Parathyroid adenoma (tissue), 2 donors: Measurements from ENCODE around the gene TVP23C.
"Not testable (repeated sequence)": the region's sequence is repeated elsewhere in the genome, so short reads cannot be mapped to it uniquely, and the experiment has no call there.

Source experiments
- H2AFZ ChIP-seq: fragments of 300-600 bp; sonication (generic); one replicate; pipeline ENCODE4 v1.7.0; 2017; ENCODE audit warnings: antibody characterized with exemption, mild to moderate bottlenecking
- H3K27ac ChIP-seq: fragments of 300-600 bp; sonication (generic); one replicate; pipeline ENCODE4 v1.7.0; 2017
- H3K27me3 ChIP-seq: fragments of 300-600 bp; sonication (generic); one replicate; pipeline ENCODE4 v1.7.0; 2017; ENCODE audit warnings: low read length; ENCODE audit not compliant: control insufficient read depth, insufficient read depth
- H3K36me3 ChIP-seq: fragments of 300-600 bp; sonication (generic); one replicate; pipeline ENCODE4 v1.7.0; 2017; ENCODE audit warnings: low read length; ENCODE audit not compliant: control insufficient read depth, insufficient read depth
- H3K4me1 ChIP-seq: fragments of 300-600 bp; sonication (generic); one replicate; pipeline ENCODE4 v1.7.0; 2017; ENCODE audit warnings: control low read depth
- H3K4me2 ChIP-seq: fragments of 300-600 bp; sonication (generic); one replicate; pipeline ENCODE4 v1.7.0; 2017; ENCODE audit warnings: low read length
- H3K4me3 ChIP-seq: fragments of 300-600 bp; sonication (generic); one replicate; pipeline ENCODE4 v1.7.0; 2017; ENCODE audit warnings: low read depth, low read length
- H3K79me2 ChIP-seq: fragments of 300-600 bp; sonication (generic); one replicate; pipeline ENCODE4 v1.7.0; 2017; ENCODE audit warnings: control low read depth
- H3K9ac ChIP-seq: fragments of 300-600 bp; sonication (generic); one replicate; pipeline ENCODE4 v1.7.0; 2017; ENCODE audit warnings: mild to moderate bottlenecking
- H3K9me3 ChIP-seq: fragments of 300-600 bp; sonication (generic); one replicate; pipeline ENCODE4 v1.7.0; 2017; ENCODE audit warnings: low read length; ENCODE audit not compliant: control insufficient read depth
- CTCF ChIP-seq: fragments of 300-600 bp; sonication (generic); IDR thresholded peaks from one replicate; pipeline ENCODE4 v1.7.0; 2017; ENCODE audit warnings: antibody characterized with exemption, mild to moderate bottlenecking
- donor health status: primary hyperparathyroidism.

TVP23C gene

GRCh38 chr17:15508466-15508865 is 54.8 kb downstream of the TVP23C start:
- no peak overlapping the region for H3K4me3 ChIP-seq
- TF ChIP-seq CTCF, result no peak
- no peaks in the 10 kb centered on the region for H3K4me1 ChIP-seq
- H3K9ac ChIP-seq, result no peak overlapping the region
- H3K27me3 ChIP-seq, result no peaks in the 10 kb centered on the region
- H3K4me2 ChIP-seq, result no peak overlapping the region
- H3K9me3 ChIP-seq, result no peaks in the 10 kb centered on the region
- H2AFZ ChIP-seq, result no peak overlapping the region
- H3K36me3 ChIP-seq, result no peaks in the 10 kb centered on the region
- H3K27ac ChIP-seq, result no peak overlapping the region
- no peaks in the 10 kb centered on the region for H3K79me2 ChIP-seq

DNA sequence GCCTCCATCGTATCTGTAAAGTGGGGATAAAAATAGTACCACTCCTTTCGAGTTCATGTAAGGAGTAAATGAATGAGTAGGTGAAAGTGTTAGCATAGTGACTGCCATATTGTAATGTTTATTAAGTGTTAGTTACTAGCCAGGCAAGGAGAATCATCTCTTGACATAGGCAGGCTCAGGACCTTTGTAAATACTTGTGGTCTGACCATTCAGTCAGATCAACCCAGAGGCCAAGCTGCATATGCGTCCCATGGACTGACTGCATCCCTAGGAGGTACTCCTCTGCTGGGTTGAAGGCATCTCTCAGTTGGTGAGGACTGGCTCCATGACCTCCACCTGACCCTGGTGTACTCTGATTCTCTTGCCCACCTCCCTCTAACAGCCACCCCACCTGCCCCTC is 55.4 kb downstream of the TVP23C start:
- Histone ChIP-seq H3K36me3 (no peaks in the 10 kb centered on the region), H3K27me3 (no peaks in the 10 kb centered on the region), H3K9ac (no peak overlapping the region), H3K4me3 (no peak overlapping the region), H3K79me2 (no peaks in the 10 kb centered on the region), H3K9me3 (no peaks in the 10 kb centered on the region), H3K27ac (no peak overlapping the region), H2AFZ (no peak overlapping the region), H3K4me2 (no peak overlapping the region), H3K4me1 (no peaks in the 10 kb centered on the region)
- TF ChIP-seq CTCF, result no peak

- H3K4me1 ChIP-seq, result no peaks in the 10 kb centered on the region
- H3K79me2 ChIP-seq, result no peaks in the 10 kb centered on the region
- no peak for TF ChIP-seq CTCF
- no peak overlapping the region for H3K9ac ChIP-seq
- H3K9me3 ChIP-seq, result no peaks in the 10 kb centered on the region
- no peak overlapping the region for H2AFZ ChIP-seq
- no peak overlapping the region for H3K4me2 ChIP-seq
- H3K4me3 ChIP-seq, result no peak overlapping the region
- no peaks in the 10 kb centered on the region for H3K27me3 ChIP-seq
- no peaks in the 10 kb centered on the region for H3K36me3 ChIP-seq
- no peak overlapping the region for H3K27ac ChIP-seq
Measured at GRCh38 chr17:15507001-15507400, 56.3 kb downstream of the TVP23C start.

DNA sequence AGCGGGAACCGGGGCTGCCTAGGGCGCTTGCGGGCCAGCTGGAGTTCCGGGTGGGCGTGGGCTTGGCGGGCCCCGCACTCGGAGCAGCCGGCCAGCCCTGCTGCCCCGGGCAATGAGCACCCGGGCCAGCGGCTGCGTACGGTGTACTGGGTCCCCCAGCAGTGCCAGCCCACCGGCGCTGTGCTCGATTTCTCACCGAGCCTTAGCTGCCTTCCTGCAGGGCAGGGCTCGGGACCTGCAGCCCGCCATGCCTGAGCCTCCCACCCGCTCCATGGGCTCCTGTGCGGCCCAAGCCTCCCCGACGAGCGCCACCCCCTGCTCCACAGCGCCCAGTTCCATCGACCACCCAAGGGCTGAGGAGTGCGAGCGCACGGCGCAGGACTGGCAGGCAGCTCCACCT is 57.6 kb downstream of the TVP23C start:
- not testable (repeated sequence) for H3K79me2 ChIP-seq, H3K9ac ChIP-seq, H3K4me2 ChIP-seq, H3K27me3 ChIP-seq, H3K4me3 ChIP-seq, H3K9me3 ChIP-seq, H2AFZ ChIP-seq, H3K4me1 ChIP-seq, H3K27ac ChIP-seq, H3K36me3 ChIP-seq

DNA sequence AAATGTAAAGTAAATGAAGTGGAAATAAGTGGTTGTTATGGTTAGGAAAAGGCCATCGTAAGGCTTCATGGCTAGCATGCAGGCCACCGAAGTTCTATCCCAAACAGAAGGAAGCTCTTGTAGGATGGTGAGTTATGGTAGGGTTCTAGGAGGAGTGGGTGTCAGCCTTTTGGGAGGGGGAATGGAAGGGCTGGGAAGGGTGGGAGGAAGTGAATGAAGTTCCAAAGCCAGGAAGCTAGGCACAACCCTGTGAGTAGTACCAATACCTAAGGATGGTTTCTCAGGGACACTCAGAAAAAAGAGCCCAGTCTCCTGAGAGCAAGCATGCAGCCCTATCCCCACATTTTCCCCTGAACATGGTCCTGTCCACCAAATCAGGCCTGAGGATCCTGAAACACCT is 59.6 kb downstream of the TVP23C start:
- H3K4me2 ChIP-seq, result no peak overlapping the region
- no peaks in the 10 kb centered on the region for H3K79me2 ChIP-seq
- no peak overlapping the region for H3K27ac ChIP-seq
- H3K4me3 ChIP-seq, result no peak overlapping the region
- H3K4me1 ChIP-seq, result no peaks in the 10 kb centered on the region
- TF ChIP-seq CTCF, result no peak
- H3K9ac ChIP-seq, result no peak overlapping the region
- H3K9me3 ChIP-seq, result no peaks in the 10 kb centered on the region
- H2AFZ ChIP-seq, result no peak overlapping the region
- H3K27me3 ChIP-seq, result no peaks in the 10 kb centered on the region
- no peaks in the 10 kb centered on the region for H3K36me3 ChIP-seq
